K562 (cell line): ENCODE data around the gene GALNT12. TPM values are rescaled to one million over a fixed set of nuclear protein-coding genes. Genes with fewer than 3 reads are reported as not detected.

Experiments
- ATAC-seq: fragments of 200-7000 bp; cut with Tn5 transposase; 3 replicates; pipeline ENCODE4 v1.9.1; 2020; ENCODE audit warnings: moderate library complexity
- BruUV-seq: library from RNA; stranded (reverse); fragments of 400-500 nt; replicated peaks from 2 replicates; lab custom pipeline; 2021; lab: Mats Ljungman, UMichigan
- CTCF ChIA-PET: fragments of 300-600 bp; formaldehyde crosslinking; extraction: SDS; loops from one replicate; lab custom pipeline; 2021; ENCODE audit warnings: low intra/inter-chr PET ratio; lab: Yijun Ruan, JAX
- POLR2A ChIA-PET: fragments of 300-600, 350-650 bp; sonication (Branson Sonifier 250); formaldehyde crosslinking; extraction: SDS; loops from one replicate; lab custom pipeline; 2021; ENCODE audit warnings: antibody characterized with exemption, inconsistent platforms; lab: Yijun Ruan, JAX
- DNase-seq, 4 experiments: peaks; one replicate each; pipeline versions ENCODE4 v3.0.0 to v3.0.0-alpha.2; 2011 to 2018; ENCODE audit warnings: low spot score in 3 of 4, mixed read lengths in 3 of 4; ENCODE audit errors: extremely low read depth in 1 of 4
- FAIRE-seq: peaks from 2 replicates; lab custom pipeline; 2011; peaks lifted over from hg19 to GRCh38; lab: Jason Lieb, UNC
- H2AFZ ChIP-seq: 2 replicates; pipeline ENCODE4 v1.6.0; 2011; ENCODE audit warnings: low read depth, low read length, control low read depth, inconsistent platforms
- H3K27ac ChIP-seq: fragments of 200-600 bp; 3 replicates; pipeline ENCODE4 v1.8.0; 2011; ENCODE audit warnings: low read depth, mild to moderate bottlenecking, control low read depth, inconsistent platforms, low read length, moderate library complexity, mixed read lengths; ENCODE audit errors: extremely low read depth
- H3K27me3 ChIP-seq, 2 experiments: fragments of 300-600 bp in 1 of 2; 2 replicates in 1 of 2; 3 replicates in 1 of 2; pipeline versions ENCODE4 v1.6.0 to v1.8.0; 2011; ENCODE audit warnings: inconsistent platforms in 2 of 2, low read length in 2 of 2, mild to moderate bottlenecking in 1 of 2, mixed read lengths in 1 of 2, moderate library complexity in 1 of 2; ENCODE audit not compliant: control insufficient read depth in 2 of 2, insufficient read depth in 2 of 2
- H3K36me3 ChIP-seq: fragments of 300-600 bp; 3 replicates; pipeline ENCODE4 v1.8.0; 2011; ENCODE audit warnings: mild to moderate bottlenecking, low read length, inconsistent platforms; ENCODE audit not compliant: control insufficient read depth, insufficient read depth
- H3K4me1 ChIP-seq, 2 experiments: fragments of 200-600 bp in 1 of 2; replicated peaks in 1 of 2; 2 replicates in 1 of 2; 3 replicates in 1 of 2; pipeline versions ENCODE4 v1.5.1 to v1.8.0; 2011; ENCODE audit warnings: inconsistent platforms in 2 of 2, low read length in 2 of 2, mild to moderate bottlenecking in 1 of 2, mixed read lengths in 1 of 2, moderate library complexity in 1 of 2; ENCODE audit not compliant: control insufficient read depth in 2 of 2, insufficient read depth in 2 of 2
- H3K4me2 ChIP-seq: 2 replicates; pipeline ENCODE4 v1.6.1; 2011; ENCODE audit warnings: low read length, control low read depth, inconsistent platforms, mixed read lengths; ENCODE audit not compliant: insufficient read depth
- H3K4me3 ChIP-seq: fragments of 200-600 bp; sonication (generic), shearing (Covaris generic); 2 replicates; pipeline ENCODE4 v1.5.1; 2016; ENCODE audit warnings: control low read depth, inconsistent platforms
- H3K79me2 ChIP-seq: fragments of 200-600 bp; 3 replicates; pipeline ENCODE4 v1.8.0; 2011; ENCODE audit warnings: low read length, inconsistent platforms; ENCODE audit not compliant: control insufficient read depth, insufficient read depth
- H3K9ac ChIP-seq, 2 experiments: 2 replicates each; pipeline versions ENCODE4 v1.6.0 to v1.6.1; 2011; ENCODE audit warnings: low read depth in 2 of 2, low read length in 2 of 2, control low read depth in 1 of 2, inconsistent platforms in 1 of 2, mild to moderate bottlenecking in 1 of 2, mixed read lengths in 1 of 2; ENCODE audit not compliant: insufficient read depth in 1 of 2
- H3K9me1 ChIP-seq: one replicate; pipeline ENCODE4 v1.6.0; 2011; ENCODE audit warnings: inconsistent platforms, mild to moderate bottlenecking, low read length, moderate library complexity; ENCODE audit not compliant: control insufficient read depth, insufficient read depth
- H3K9me3 ChIP-seq: replicated peaks from 2 replicates; pipeline ENCODE4 v1.5.1; 2011; ENCODE audit warnings: low read depth, low read length, inconsistent platforms; ENCODE audit not compliant: control insufficient read depth, insufficient read depth
- H4K20me1 ChIP-seq: replicated peaks from 2 replicates; pipeline ENCODE4 v1.6.1; 2011; ENCODE audit warnings: low read length, inconsistent platforms, mixed read lengths; ENCODE audit not compliant: control insufficient read depth, insufficient read depth
- ARID2 ChIP-seq: fragments of 450-650 bp; IDR thresholded peaks from 2 replicates; pipeline ENCODE4 v1.6.1; 2017; ENCODE audit warnings: antibody characterized with exemption, mild to moderate bottlenecking
- BCL6 ChIP-seq: fragments of 250-450 bp; sonication (Bioruptor Pico); IDR thresholded peaks from 2 replicates; pipeline ENCODE4 v1.4.0; 2020
- DNMT1 ChIP-seq: fragments of 450-650 bp; IDR thresholded peaks from 2 replicates; pipeline ENCODE4 v1.6.1; 2016; ENCODE audit warnings: antibody characterized with exemption, mild to moderate bottlenecking
- E2F1 ChIP-seq: sonication (generic); formaldehyde crosslinking; IDR thresholded peaks from 2 replicates; pipeline ENCODE4 v1.8.1; 2023; ENCODE audit warnings: mild to moderate bottlenecking, missing genetic modification reagents, moderate library complexity
- GATAD2B ChIP-seq: fragments of 450-650 bp; IDR thresholded peaks from 2 replicates; pipeline ENCODE4 v1.6.1; 2017; ENCODE audit warnings: mild to moderate bottlenecking, borderline replicate concordance
- HDAC3 ChIP-seq: fragments of 450-650 bp; IDR thresholded peaks from 2 replicates; pipeline ENCODE4 v1.6.1; 2018; ENCODE audit warnings: borderline replicate concordance, mild to moderate bottlenecking, moderate library complexity; ENCODE audit not compliant: partially characterized antibody
- HNRNPLL ChIP-seq: fragments of 200-400 bp; formaldehyde crosslinking; IDR thresholded peaks from 2 replicates; pipeline ENCODE4 v1.6.1; 2017; ENCODE audit warnings: low read length, low read depth, mild to moderate bottlenecking; ENCODE audit not compliant: poor library complexity, severe bottlenecking
- KDM2B ChIP-seq: fragments of 250-450 bp; sonication (Bioruptor Pico); IDR thresholded peaks from 2 replicates; pipeline ENCODE4 v1.8.0; 2021; ENCODE audit warnings: mild to moderate bottlenecking, moderate library complexity
- NEUROD1 ChIP-seq: fragments of 150-350 bp; IDR thresholded peaks from 2 replicates; pipeline ENCODE4 v1.6.1; 2014; ENCODE audit warnings: borderline replicate concordance, low read length, low read depth; ENCODE audit not compliant: partially characterized antibody
- NR2C2 ChIP-seq, 2 experiments: fragments of 200-800 bp in 1 of 2; sonication (Bioruptor generic) in 1 of 2; sonication (generic) in 1 of 2; formaldehyde crosslinking in 1 of 2; IDR thresholded peaks; 2 replicates each; pipeline versions ENCODE4 v1.6.1 to v1.8.0; 2016 to 2022; ENCODE audit warnings: mild to moderate bottlenecking in 1 of 2, missing compliant biosample characterization in 1 of 2, missing genetic modification characterization in 1 of 2, missing genetic modification reagents in 1 of 2
- POLR2A ChIP-seq: fragments of 450-650 bp; conservative IDR thresholded peaks from 2 replicates; pipeline ENCODE4 v1.6.1; 2016
- POLR3G ChIP-seq: IDR thresholded peaks from 2 replicates; pipeline ENCODE4 v1.6.1; 2011; ENCODE audit not compliant: insufficient read length, insufficient replicate concordance; ENCODE audit errors: extremely low read depth
- RBM17 ChIP-seq: fragments of 200-400 bp; formaldehyde crosslinking; IDR thresholded peaks from 2 replicates; pipeline ENCODE4 v1.6.1; 2017; ENCODE audit warnings: low read depth, mild to moderate bottlenecking, low read length, borderline replicate concordance
- TCF3 ChIP-seq: sonication (generic); formaldehyde crosslinking; IDR thresholded peaks from 2 replicates; pipeline ENCODE4 v1.4.0; 2020; ENCODE audit warnings: mild to moderate bottlenecking, missing genetic modification reagents
- TGIF2 ChIP-seq: sonication (generic); formaldehyde crosslinking; IDR thresholded peaks from 2 replicates; pipeline ENCODE4 v1.8.1; 2022; ENCODE audit warnings: mild to moderate bottlenecking, missing genetic modification reagents, moderate library complexity
- ZBTB2 ChIP-seq: fragments of 450-650 bp; IDR thresholded peaks from 2 replicates; pipeline ENCODE4 v1.6.1; 2016; ENCODE audit warnings: antibody characterized with exemption
- ZNF445 ChIP-seq: fragments of 250-450 bp; sonication (Bioruptor Pico); IDR thresholded peaks from 2 replicates; pipeline ENCODE4 v1.4.0; 2020; ENCODE audit warnings: low read depth, mild to moderate bottlenecking, moderate library complexity
- WGBS: fragments of 100-300 bp; shearing (Covaris generic); methylation state at CpG from one replicate; pipeline ENCODE4 v1.1.6; 2016; ENCODE audit warnings: low coverage, mixed read lengths; ENCODE audit not compliant: insufficient coverage; ENCODE audit errors: missing lambda C conversion rate; 5-methylcytosine and 5-hydroxymethylcytosine counted together
- in situ Hi-C: fragments of 300-500 bp; cut with MboI; formaldehyde crosslinking; loops from 4 replicates; pipeline ENCODE4 v1.15.0; 2018; ENCODE audit warnings: inconsistent platforms, mixed read lengths
- intact Hi-C: fragments of 100-400 bp; cut with micrococcal nuclease; formaldehyde crosslinking; loops from 2 replicates; pipeline ENCODE4 v1.14.2; 2022
- polyA plus RNA-seq, 8 experiments: library from polyadenylated mRNA; depleted of rRNA in 4 of 8; stranded (reverse) in 5 of 8; unstranded in 3 of 8; fragments of >200 nt; fragmentation: Nextera tagmentation in 2 of 8; fragmentation: Illumina TruSeq in 1 of 8; extraction: Ambion mirVana in 2 of 8; extraction: Trizol in 1 of 8; gene quantifications; 2 replicates each; pipeline versions ENCODE4 v1.2.1 to v1.2.3, GENCODE V29; 2011 to 2014; ENCODE audit warnings: inconsistent platforms in 1 of 8, missing spikeins in 1 of 8
- total RNA-seq, 7 experiments: library from RNA; depleted of rRNA in 6 of 7; stranded (reverse); fragments of >200 nt in 6 of 7; fragmentation: Illumina TruSeq in 2 of 7; extraction: Trizol in 2 of 7; gene quantifications; 2 replicates each; pipeline versions ENCODE4 v1.2.1 to v1.2.3, GENCODE V29; 2011 to 2021; ENCODE audit warnings: low replicate concordance in 1 of 7
- TF ChIP-seq, protein P1 (sequence below): fragments of 250-450 bp; sonication (Bioruptor Pico); IDR thresholded peaks from 2 replicates; pipeline ENCODE4 v1.8.0; 2022; ENCODE audit warnings: moderate library complexity, mild to moderate bottlenecking, inconsistent platforms

Gene GALNT12
- total and polyA plus RNA-seq, 9 of the 15 experiments (the other 6 are each of a cell fraction or from before 2014, with no cell fraction given), result 29.7 to 82.9 (median 44.2) TPM

GRCh38 chr9:98848450-98849149, 41.1 kb downstream of the GALNT12 start:
- ChIA-PET CTCF (interaction anchor here (0.5 to 4.7 kb wide), 10 partner anchors 24 to 338 kb away, joined by 3 to 34 read pairs (median 4); no protein-coding TSS in a partner anchor), POLR2A (interaction anchor here (0.8 to 2.3 kb wide), 6 partner anchors 9 to 292 kb away, joined by 3 to 8 read pairs (median 4); no protein-coding TSS in a partner anchor)
- FAIRE-seq, result peak; percentile 96
- H3K4me1 ChIP-seq, result peaks cover 8 to 45% of the 10 kb centered on the region in 2 experiments; a peak in 4 of 5 replicates
- peak overlapping the region; percentile 28 for H3K27ac ChIP-seq
- ATAC-seq, result peak; percentile 94
- H4K20me1 ChIP-seq, result no peaks in the 10 kb centered on the region
- H3K4me2 ChIP-seq, result peak overlapping the region; percentile 62
- H3K9me1 ChIP-seq, result no peaks in the 10 kb centered on the region
- WGBS, result 13% methylated on average over 16 of the region's 16 CpGs
- H3K36me3 ChIP-seq, result peaks cover 67% of the 10 kb centered on the region
- in situ Hi-C loops (loop anchor here (5.0 kb wide), 1 partner anchor 149 kb away; no protein-coding TSS in a partner anchor), intact Hi-C loops (loop anchor here (1.0 to 5.0 kb wide), 6 partner anchors 41 to 294 kb away; partner anchors contain the start of gene GALNT12)
- H2AFZ ChIP-seq, result peak overlapping the region; percentile 71
- peak overlapping the region; percentile 38 to 76; a peak in 3 of 4 replicates for H3K9ac ChIP-seq
- no peaks in the 10 kb centered on the region for H3K9me3 ChIP-seq
- no peaks in the 10 kb centered on the region for H3K79me2 ChIP-seq
- DNase-seq, result peak; percentile 79 to 93 (median 82)
- H3K27me3 ChIP-seq, result no peaks in the 10 kb centered on the region
- no peak overlapping the region for H3K4me3 ChIP-seq
- no TSS peak for BruUV-seq
- no peak for TF ChIP-seq NEUROD1
- no peak for TF ChIP-seq BCL6 (CRISPR knock-in tag)
- no peak; the same call in none of the 2 replicates for TF ChIP-seq TCF3
- no peak for TF ChIP-seq DNMT1
- TF ChIP-seq ARID2, result peak; percentile 79; the same call in 1 of the 2 replicates
- TF ChIP-seq HDAC3, result no peak
- no peak for TF ChIP-seq GATAD2B
- no peak for TF ChIP-seq ZNF445 (CRISPR knock-in tag)
- no peak for TF ChIP-seq POLR2A
- no peak for TF ChIP-seq HNRNPLL
- no peak for TF ChIP-seq RBM17
- no peak for TF ChIP-seq NR2C2 (CRISPR knock-in tag; IDR thresholded peaks at IDR 0.05)
- TF ChIP-seq NR2C2 (tag; IDR thresholded peaks at IDR 0.05), result no peak
- TF ChIP-seq, protein P1, sequence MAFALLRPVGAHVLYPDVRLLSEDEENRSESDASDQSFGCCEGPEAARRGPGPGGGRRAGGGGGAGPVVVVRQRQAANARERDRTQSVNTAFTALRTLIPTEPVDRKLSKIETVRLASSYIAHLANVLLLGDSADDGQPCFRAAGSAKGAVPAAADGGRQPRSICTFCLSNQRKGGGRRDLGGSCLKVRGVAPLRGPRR (CRISPR knock-in tag), result no peak
- TF ChIP-seq TGIF2 (CRISPR knock-in tag), result no peak
- no peak for TF ChIP-seq POLR3G
- no peak for TF ChIP-seq ZBTB2
- no peak for TF ChIP-seq E2F1
- TF ChIP-seq KDM2B (CRISPR knock-in tag), result no peak
